PC-3 (cell line): ENCODE data around the gene SYTL1.

ENCODE experiments used
- EZH2 ChIP-seq: fragments of 300-600 bp; sonication (generic); IDR thresholded peaks from one replicate; pipeline ENCODE4 v1.6.1; 2017; ENCODE audit warnings: antibody characterized with exemption, mild to moderate bottlenecking, low read length; ENCODE audit not compliant: unreplicated experiment
- TF ChIP-seq, protein P1 (sequence below): fragments of 300-600 bp; sonication (generic); conservative IDR thresholded peaks from 2 replicates; pipeline ENCODE4 v1.5.1; 2017; ENCODE audit warnings: antibody characterized with exemption, low read depth, mild to moderate bottlenecking, low read length

DNA sequence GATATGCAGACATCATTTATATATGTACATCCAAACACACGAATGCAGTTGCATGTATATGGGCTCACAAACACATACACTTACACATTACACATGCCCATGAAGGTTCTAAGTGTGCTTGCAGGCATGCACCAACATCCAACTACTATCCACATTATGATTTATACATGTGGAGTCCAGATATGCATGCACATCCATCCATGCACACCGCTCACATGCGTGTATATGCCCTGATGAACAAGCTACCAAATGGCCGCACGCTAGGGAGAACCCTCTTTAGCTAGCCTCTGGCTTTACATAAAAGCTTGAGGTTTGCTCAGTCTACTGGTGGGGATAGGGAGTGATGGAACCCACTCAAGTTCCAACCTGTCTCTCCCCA is 59.1 kb downstream of the SYTL1 start:
- TF ChIP-seq, protein P1, sequence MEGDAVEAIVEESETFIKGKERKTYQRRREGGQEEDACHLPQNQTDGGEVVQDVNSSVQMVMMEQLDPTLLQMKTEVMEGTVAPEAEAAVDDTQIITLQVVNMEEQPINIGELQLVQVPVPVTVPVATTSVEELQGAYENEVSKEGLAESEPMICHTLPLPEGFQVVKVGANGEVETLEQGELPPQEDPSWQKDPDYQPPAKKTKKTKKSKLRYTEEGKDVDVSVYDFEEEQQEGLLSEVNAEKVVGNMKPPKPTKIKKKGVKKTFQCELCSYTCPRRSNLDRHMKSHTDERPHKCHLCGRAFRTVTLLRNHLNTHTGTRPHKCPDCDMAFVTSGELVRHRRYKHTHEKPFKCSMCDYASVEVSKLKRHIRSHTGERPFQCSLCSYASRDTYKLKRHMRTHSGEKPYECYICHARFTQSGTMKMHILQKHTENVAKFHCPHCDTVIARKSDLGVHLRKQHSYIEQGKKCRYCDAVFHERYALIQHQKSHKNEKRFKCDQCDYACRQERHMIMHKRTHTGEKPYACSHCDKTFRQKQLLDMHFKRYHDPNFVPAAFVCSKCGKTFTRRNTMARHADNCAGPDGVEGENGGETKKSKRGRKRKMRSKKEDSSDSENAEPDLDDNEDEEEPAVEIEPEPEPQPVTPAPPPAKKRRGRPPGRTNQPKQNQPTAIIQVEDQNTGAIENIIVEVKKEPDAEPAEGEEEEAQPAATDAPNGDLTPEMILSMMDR: no peak
- TF ChIP-seq EZH2: no peak
